ENCODE data around the gene TIGD4.

- TF ChIP-seq REST (IDR thresholded peaks at IDR 0.05; ENCODE audit: insufficient read depth in 1 of 2, low read depth in 2 of 2, low read length in 2 of 2) (no peak), POLR2AphosphoS5 (IDR thresholded peaks at IDR 0.05; ENCODE audit: low read depth, low read length) (no peak), TAF1 (IDR thresholded peaks at IDR 0.05; ENCODE audit: borderline replicate concordance, insufficient read depth, low read length) (no peak), SIN3A (IDR thresholded peaks at IDR 0.05; ENCODE audit: borderline replicate concordance, insufficient read depth, low read length) (no peak)
Measured at GRCh38 chr4:152805071-152805650, 25.6 kb upstream of the TIGD4 start.
